GM18861 (cell line): Measurements from ENCODE around the gene ABHD12.
"Not testable (repeated sequence)": the region's sequence is repeated elsewhere in the genome, so short reads cannot be mapped to it uniquely, and the experiment has no call there.

ENCODE experiments used
- ATAC-seq: cut with Tn5 transposase; IDR thresholded peaks from one replicate; pipeline ENCODE4 v1.9.1; 2021; ENCODE audit not compliant: unreplicated experiment

Gene ABHD12

GRCh38 chr20:25355011-25355595 lies 35.5 kb downstream of the ABHD12 start:
- ATAC-seq, result no peak

- ATAC-seq, result no peak
Measured at GRCh38 chr20:25353747-25354705, 36.6 kb downstream of the ABHD12 start.

GRCh38 chr20:25353353-25353746 lies 37.3 kb downstream of the ABHD12 start:
- no peak for ATAC-seq

- no peak for ATAC-seq
Measured at GRCh38 chr20:25352746-25353145, 37.9 kb downstream of the ABHD12 start.

- no peak for ATAC-seq
Measured at GRCh38 chr20:25351024-25351360, 39.6 kb downstream of the ABHD12 start.

GRCh38 chr20:25346349-25346748 lies 44.3 kb downstream of the ABHD12 start:
- ATAC-seq, result no peak

- ATAC-seq, result no peak
Measured at GRCh38 chr20:25345721-25346120, 44.9 kb downstream of the ABHD12 start.

GRCh38 chr20:25344634-25345033 lies 46.0 kb downstream of the ABHD12 start:
- ATAC-seq, result no peak

- ATAC-seq, result no peak
Measured at GRCh38 chr20:25341716-25342680, 48.6 kb downstream of the ABHD12 start.

GRCh38 chr20:25340380-25340779 lies 50.3 kb downstream of the ABHD12 start:
- no peak for ATAC-seq

GRCh38 chr20:25339608-25340007 lies 51.0 kb downstream of the ABHD12 start:
- ATAC-seq, result no peak

GRCh38 chr20:25338112-25339023 lies 52.3 kb downstream of the ABHD12 start:
- ATAC-seq, result no peak

- no peak for ATAC-seq
Measured at GRCh38 chr20:25336561-25337422, 53.8 kb downstream of the ABHD12 start.

- ATAC-seq, result not testable (repeated sequence)
Measured at GRCh38 chr20:25334972-25335371, 55.7 kb downstream of the ABHD12 start.

- ATAC-seq, result no peak
Measured at GRCh38 chr20:25328954-25329498, 61.6 kb downstream of the ABHD12 start.

- no peak for ATAC-seq
Measured at GRCh38 chr20:25327521-25328235, 63.0 kb downstream of the ABHD12 start.

- no peak for ATAC-seq
Measured at GRCh38 chr20:25325997-25326396, 64.6 kb downstream of the ABHD12 start.

GRCh38 chr20:25325073-25325472 lies 65.6 kb downstream of the ABHD12 start:
- no peak for ATAC-seq
